ENCODE results near the gene IFI27L1. TPM values are rescaled to one million over a fixed set of nuclear protein-coding genes. Genes with fewer than 3 reads are reported as not detected.

The IFI27L1 gene, protein sequence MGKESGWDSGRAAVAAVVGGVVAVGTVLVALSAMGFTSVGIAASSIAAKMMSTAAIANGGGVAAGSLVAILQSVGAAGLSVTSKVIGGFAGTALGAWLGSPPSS
- total RNA-seq (6.7 and 8.9 TPM in 2 replicates), polyA plus RNA-seq (6.5 and 6.7 TPM in 2 replicates), polyA minus RNA-seq (1.3 and 3.6 TPM in 2 replicates)
- total RNA-seq (2013), result 6.7 TPM

DNA sequence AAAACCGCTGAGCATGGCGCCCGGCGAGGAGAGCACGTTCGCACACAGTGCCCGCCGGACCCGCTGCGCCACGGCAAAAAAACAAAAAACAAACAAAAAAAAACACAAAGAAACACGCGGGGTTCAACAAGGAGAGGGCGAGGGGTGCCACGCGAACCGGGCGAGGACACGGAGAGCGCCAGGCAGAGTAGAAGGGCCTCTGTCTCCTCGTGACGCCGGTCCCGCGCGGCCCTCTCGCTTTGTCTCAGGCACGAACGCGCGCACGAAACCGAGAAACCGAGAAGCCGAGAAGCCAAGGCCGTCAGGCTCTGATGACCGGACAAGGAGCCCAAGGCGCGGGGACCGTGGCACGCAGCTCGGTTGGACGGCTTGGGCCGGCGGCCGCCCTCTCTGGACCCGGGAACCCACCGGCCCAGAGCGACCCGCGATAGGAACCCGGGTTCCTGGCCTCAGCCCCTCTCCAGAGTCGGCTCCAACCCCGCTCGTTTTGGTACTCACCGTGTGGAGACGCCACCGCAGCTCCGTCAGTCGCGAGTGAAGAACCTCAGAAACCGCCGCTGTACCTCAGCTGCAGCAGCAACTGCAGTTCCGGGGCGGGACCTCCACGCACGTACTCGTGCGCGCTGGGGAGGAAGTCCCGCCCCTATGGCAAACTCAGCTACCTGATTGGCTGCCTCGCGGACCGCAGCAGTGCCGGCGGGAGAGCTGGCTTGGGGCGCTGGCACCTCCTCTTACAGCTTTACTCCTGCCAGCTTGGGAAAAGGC, at the start of gene IFI27L1, which contains the start of gene DDX24:
Gene IFI27L1, plus strand, starts transcription at position 690 of the 765 bp plus-strand sequence. CDS start 15,628 bp downstream, outside the sequence.
Gene DDX24, minus strand, starts transcription at position 582 of the 765 bp plus-strand sequence. CDS start 1,460 bp downstream, outside the sequence.
- Histone ChIP-seq H3K27ac (ENCODE audit: low read length in 2 of 2) (peak within 1 kb of the TSS; percentile 83 to 93), H3K36me3 (replicated peaks in 1 of 2; ENCODE audit: control extremely low read depth in 1 of 2, control insufficient read depth in 1 of 2, extremely low read depth in 1 of 2, insufficient read depth in 2 of 2, low read length in 1 of 2) (peaks cover 5 to 27% of the 10 kb centered on the region in 2 experiments), H3K9ac (ENCODE audit: low read length) (peak within 1 kb of the TSS; percentile 93), H3K4me2 (replicated peaks; ENCODE audit: low read depth, low read length, poor library complexity, severe bottlenecking) (peak within 1 kb of the TSS; percentile 83), H3K4me1 (ENCODE audit: control insufficient read depth in 2 of 2, insufficient read depth in 2 of 2, low read length in 2 of 2) (peaks cover 36 to 45% of the 10 kb centered on the region in 2 donors), H3K9me3 (ENCODE audit: control extremely low read depth in 1 of 3, control insufficient read depth in 2 of 3, insufficient read depth in 1 of 3, low read length in 2 of 3) (peaks cover 0 to 5% (median 3%) of the 10 kb centered on the region in 3 donors), H3K79me2 (ENCODE audit: control insufficient read depth, insufficient read depth, low read length) (peaks cover 65% of the 10 kb centered on the region), H2AFZ (ENCODE audit: insufficient read depth, low read depth, low read length, poor library complexity, severe bottlenecking) (peak within 1 kb of the TSS; percentile 93), H3K4me3 (ENCODE audit: control extremely low read depth in 1 of 5, extremely low read depth in 1 of 5, insufficient read depth in 1 of 5, low read depth in 2 of 5, low read length in 4 of 5) (peak within 1 kb of the TSS; percentile 91 to 99 (median 97)), H3K27me3 (replicated peaks in 1 of 4; ENCODE audit: control extremely low read depth in 1 of 4, control insufficient read depth in 3 of 4, insufficient read depth in 4 of 4, low read length in 3 of 4) (no peaks in the 10 kb centered on the region), H4K20me1 (ENCODE audit: control insufficient read depth, insufficient read depth, low read length, poor library complexity, severe bottlenecking) (peaks cover 42% of the 10 kb centered on the region)
- no peak for TF ChIP-seq EZH2 (IDR thresholded peaks at IDR 0.05; ENCODE audit: borderline replicate concordance, insufficient read depth, low read depth, low read length, poor library complexity, severe bottlenecking)
- TF ChIP-seq, protein P1, sequence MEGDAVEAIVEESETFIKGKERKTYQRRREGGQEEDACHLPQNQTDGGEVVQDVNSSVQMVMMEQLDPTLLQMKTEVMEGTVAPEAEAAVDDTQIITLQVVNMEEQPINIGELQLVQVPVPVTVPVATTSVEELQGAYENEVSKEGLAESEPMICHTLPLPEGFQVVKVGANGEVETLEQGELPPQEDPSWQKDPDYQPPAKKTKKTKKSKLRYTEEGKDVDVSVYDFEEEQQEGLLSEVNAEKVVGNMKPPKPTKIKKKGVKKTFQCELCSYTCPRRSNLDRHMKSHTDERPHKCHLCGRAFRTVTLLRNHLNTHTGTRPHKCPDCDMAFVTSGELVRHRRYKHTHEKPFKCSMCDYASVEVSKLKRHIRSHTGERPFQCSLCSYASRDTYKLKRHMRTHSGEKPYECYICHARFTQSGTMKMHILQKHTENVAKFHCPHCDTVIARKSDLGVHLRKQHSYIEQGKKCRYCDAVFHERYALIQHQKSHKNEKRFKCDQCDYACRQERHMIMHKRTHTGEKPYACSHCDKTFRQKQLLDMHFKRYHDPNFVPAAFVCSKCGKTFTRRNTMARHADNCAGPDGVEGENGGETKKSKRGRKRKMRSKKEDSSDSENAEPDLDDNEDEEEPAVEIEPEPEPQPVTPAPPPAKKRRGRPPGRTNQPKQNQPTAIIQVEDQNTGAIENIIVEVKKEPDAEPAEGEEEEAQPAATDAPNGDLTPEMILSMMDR (IDR thresholded peaks at IDR 0.05), result no peak
- ATAC-seq (ENCODE audit: low read depth) (peak; percentile 97), DNase-seq (peak; percentile 97)
- ChIA-PET CTCF (interaction anchor here (0.9 to 2.6 kb wide), 7 partner anchors 44 to 141 kb away, joined by 3 to 10 read pairs (median 4); partner anchors contain the start of gene OTUB2), POLR2A (no interaction called here)
- Mint-ChIP-seq H3K4me1 (peaks cover 45% of the 10 kb centered on the region), H3K9me3 (ENCODE audit: insufficient read depth) (no peaks in the 10 kb centered on the region), H3K27ac (peak within 1 kb of the TSS; percentile 97), H3K27me3 (no peaks in the 10 kb centered on the region), H3K4me3 (peak within 1 kb of the TSS; percentile 97)
- WGBS (ENCODE audit: insufficient coverage), result under 1% methylated on average over 77 of the region's 77 CpGs
- intact Hi-C loops (cut with micrococcal nuclease), result loop anchor here (1.0 to 2.0 kb wide), 6 partner anchors 48 to 142 kb away; partner anchors contain the start of genes IFI27L2, OTUB2 and PPP4R4

All from B cell (primary cell).